Right kidney (tissue), 9 donors: ENCODE measurements around the gene ABCA7.

Experiments
- DNase-seq: peaks from one replicate; pipeline ENCODE4 v3.0.0-alpha.2; 2016
- long read RNA-seq, 8 donors: transcript quantifications; one replicate each; lab custom pipeline, GENCODE V29; 2026

ABCA7 gene, protein sequence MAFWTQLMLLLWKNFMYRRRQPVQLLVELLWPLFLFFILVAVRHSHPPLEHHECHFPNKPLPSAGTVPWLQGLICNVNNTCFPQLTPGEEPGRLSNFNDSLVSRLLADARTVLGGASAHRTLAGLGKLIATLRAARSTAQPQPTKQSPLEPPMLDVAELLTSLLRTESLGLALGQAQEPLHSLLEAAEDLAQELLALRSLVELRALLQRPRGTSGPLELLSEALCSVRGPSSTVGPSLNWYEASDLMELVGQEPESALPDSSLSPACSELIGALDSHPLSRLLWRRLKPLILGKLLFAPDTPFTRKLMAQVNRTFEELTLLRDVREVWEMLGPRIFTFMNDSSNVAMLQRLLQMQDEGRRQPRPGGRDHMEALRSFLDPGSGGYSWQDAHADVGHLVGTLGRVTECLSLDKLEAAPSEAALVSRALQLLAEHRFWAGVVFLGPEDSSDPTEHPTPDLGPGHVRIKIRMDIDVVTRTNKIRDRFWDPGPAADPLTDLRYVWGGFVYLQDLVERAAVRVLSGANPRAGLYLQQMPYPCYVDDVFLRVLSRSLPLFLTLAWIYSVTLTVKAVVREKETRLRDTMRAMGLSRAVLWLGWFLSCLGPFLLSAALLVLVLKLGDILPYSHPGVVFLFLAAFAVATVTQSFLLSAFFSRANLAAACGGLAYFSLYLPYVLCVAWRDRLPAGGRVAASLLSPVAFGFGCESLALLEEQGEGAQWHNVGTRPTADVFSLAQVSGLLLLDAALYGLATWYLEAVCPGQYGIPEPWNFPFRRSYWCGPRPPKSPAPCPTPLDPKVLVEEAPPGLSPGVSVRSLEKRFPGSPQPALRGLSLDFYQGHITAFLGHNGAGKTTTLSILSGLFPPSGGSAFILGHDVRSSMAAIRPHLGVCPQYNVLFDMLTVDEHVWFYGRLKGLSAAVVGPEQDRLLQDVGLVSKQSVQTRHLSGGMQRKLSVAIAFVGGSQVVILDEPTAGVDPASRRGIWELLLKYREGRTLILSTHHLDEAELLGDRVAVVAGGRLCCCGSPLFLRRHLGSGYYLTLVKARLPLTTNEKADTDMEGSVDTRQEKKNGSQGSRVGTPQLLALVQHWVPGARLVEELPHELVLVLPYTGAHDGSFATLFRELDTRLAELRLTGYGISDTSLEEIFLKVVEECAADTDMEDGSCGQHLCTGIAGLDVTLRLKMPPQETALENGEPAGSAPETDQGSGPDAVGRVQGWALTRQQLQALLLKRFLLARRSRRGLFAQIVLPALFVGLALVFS (N-terminal part only)
- long read RNA-seq, donor 1, result 0 reads
- long read RNA-seq, donor 2, result 0 reads
- long read RNA-seq, donor 3, result 0 reads
- long read RNA-seq, donor 4, result 0 reads
- long read RNA-seq, donor 5, result 0 reads
- long read RNA-seq, donor 6, result 0 reads
- long read RNA-seq, donor 7, result 0 reads
- long read RNA-seq, donor 8, result 0 reads

GRCh38 chr19:1039646-1040475, at the start of gene ABCA7:
Gene ABCA7 (plus strand): TSS chr19:1040107. CDS start chr19:1041362, 1,255 bp downstream.
- peak; percentile 87 for DNase-seq

DNA sequence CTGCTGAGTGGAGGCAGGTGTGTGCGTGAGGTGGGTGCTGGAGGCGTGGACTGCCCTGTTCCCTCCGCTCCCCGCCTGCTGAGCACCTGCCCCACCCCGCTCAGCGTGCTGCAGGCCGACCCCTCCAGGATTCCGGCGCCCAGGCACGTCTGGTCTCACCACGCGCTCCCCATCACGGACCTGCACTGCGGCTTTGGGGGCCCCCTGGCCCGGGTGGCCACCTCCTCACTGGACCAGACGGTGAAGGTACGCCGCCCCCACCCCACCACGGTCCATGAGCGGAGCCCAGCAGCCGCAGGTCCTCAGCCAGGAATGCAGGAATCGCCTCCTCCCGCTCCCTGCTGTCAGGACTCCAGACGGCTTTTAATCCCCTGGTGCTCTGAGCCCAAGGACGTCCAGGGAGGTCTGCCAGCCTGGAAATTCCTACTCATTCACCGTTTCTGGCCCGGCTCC, 49.8 kb upstream of the ABCA7 start:
- DNase-seq, result no peak

GRCh38 chr19:990746-991145, 49.2 kb upstream of the ABCA7 start:
- DNase-seq, result no peak

GRCh38 chr19:991174-991931, 48.6 kb upstream of the ABCA7 start:
- no peak for DNase-seq

DNA sequence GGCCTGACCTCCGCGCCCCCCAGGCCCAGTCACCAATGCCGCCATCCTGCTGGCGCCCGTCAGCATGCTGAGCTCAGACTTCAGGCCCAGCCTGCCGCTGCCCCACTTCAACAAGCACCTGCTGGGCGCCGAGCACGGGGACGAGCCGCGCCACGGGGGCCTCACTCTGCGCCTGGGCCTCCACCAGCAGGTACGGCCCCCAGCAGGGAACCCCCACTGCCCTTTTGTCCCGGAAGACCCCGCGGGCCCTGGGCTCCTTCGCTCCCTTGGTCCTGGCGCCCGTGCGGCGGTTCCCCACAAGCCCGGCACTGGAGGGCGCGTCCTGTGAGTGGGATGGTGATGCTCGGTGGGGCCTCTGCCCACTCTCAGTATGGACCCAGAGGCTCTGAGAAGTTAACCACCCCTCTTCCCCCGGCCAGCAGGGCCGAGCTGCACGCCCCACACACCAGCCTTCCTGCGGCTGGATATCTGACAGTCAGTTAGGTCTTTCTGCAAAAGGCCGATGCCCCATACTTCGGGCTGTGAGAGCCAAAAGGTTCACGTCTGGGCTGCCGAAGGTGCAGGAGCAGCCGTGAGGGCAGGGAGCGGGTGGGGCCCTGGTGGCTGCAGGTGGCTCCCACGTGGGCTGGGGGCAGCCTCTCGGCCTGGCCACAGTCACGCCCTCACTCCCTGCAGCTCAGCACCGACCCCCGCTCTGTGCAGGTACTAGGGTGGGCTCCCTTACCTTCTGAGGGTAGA, 47.8 kb upstream of the ABCA7 start:
- DNase-seq, result no peak

GRCh38 chr19:992670-993055, 47.2 kb upstream of the ABCA7 start:
- no peak for DNase-seq

- no peak for DNase-seq
Observed at GRCh38 chr19:993361-993830, 46.5 kb upstream of the ABCA7 start.

GRCh38 chr19:993831-994393, 46.0 kb upstream of the ABCA7 start:
- no peak for DNase-seq

DNA sequence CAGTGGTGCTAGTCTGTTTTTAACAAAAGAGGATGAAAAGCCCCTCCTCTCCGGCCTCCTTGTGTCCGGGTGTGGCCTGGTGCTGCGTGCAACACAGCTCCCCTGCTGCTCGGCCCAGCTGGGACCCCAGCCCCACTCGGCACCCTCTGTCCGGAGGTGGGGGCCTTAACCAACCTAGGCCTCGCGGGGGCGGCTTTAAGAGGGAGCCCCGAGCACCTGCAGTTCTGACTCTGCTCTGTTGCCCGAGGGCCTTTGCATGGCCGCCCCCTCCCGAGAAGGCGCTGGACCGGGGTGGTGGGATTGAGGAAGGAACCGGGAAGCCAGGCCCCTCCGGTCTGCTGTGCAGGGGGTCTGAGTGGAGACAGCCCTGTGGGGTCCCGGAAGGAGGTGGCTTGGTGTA, 45.4 kb upstream of the ABCA7 start:
- DNase-seq, result no peak

GRCh38 chr19:995051-995827, 44.7 kb upstream of the ABCA7 start:
- DNase-seq, result no peak

DNA sequence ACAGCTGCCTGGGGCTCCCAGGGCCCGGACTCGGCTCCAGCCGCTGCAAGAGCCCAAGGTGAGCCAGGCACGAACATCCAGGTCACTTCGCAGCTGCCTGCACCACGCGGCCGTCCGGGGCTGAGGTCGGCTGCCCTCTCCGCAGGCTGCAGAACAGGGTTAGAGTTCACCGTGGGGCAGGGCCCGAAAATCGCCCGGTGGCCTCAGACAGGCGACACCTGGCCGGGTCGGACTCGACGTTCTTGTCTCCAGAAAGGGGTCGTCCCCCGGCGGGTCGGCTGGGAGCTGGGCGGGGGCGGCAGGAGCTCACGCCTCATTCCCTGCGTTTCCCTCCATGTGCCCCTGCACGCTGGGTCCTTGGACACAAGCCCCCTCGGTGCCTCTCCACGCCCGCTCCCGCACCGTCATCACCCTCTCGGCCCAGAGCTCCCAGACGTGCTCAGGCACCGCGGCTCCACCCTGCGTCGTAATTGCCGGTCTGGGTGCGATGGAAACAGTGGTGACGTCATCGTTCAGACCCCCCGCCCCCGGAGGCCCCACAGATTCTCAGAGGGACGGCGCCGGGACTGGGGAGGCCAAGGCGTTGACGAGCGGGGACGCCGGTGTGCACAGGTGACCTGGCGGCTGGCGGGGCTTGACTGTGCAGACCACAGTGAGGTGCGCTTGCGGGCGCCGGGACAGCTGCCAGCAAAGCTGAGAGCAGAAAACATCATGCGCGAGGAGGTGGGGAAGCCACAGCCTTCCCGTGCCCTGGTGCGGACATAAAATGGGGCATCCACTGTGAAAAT, 43.7 kb upstream of the ABCA7 start:
- DNase-seq, result peak; percentile 69

DNA sequence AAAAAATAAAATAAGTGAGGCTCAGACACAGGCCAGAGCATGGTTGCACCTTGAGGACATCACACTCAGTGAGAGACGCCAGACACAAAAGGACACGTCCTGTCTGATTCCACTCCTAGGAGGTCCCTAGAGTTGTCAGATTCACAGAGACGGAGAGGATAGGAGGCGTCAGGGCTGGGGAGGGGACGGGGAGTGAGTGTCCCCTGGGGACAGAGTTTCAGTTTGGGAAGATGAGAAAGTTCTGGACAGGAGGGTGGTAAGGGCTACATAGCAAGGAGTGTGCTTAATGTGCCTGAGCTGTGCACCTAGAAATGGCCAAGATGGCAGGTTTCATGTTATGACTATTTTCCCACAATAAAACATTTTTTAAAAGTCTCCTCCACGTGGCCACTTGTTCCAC, 41.8 kb upstream of the ABCA7 start:
- no peak for DNase-seq

- DNase-seq, result no peak
Observed at GRCh38 chr19:999379-999719, 40.6 kb upstream of the ABCA7 start.

DNA sequence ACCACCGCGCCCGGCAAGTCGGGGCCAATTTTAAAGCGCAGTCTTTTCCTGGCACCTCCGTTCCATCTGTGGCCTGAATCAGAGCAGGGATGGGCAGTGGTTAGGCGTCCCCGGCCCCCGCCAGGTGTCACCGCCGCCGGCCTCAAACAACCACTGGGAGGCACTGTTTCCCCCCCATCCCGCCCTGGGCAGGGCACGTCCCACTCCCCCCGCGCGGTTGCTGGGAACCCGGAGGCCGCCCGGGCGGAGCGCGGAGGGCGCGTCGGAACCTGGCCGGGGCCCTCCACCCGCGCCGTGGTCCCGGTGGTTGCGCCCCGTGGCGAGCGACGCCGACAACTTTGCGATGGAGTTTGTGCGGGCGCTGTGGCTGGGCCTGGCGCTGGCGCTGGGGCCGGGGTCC, 39.8 kb upstream of the ABCA7 start, which contains the start of gene GRIN3B:
Gene GRIN3B, plus strand, starts transcription at position 325 of the 400 bp plus-strand sequence. Its CDS starts 19 bp downstream, at position 344.
- DNase-seq, result no peak

- DNase-seq, result no peak
Observed at GRCh38 chr19:1000591-1001537, 39.0 kb upstream of the ABCA7 start.

- DNase-seq, result no peak
Observed at GRCh38 chr19:1001538-1002166, 38.3 kb upstream of the ABCA7 start.
